ENCODE measurements around the gene BLMH.

BLMH gene

DNA sequence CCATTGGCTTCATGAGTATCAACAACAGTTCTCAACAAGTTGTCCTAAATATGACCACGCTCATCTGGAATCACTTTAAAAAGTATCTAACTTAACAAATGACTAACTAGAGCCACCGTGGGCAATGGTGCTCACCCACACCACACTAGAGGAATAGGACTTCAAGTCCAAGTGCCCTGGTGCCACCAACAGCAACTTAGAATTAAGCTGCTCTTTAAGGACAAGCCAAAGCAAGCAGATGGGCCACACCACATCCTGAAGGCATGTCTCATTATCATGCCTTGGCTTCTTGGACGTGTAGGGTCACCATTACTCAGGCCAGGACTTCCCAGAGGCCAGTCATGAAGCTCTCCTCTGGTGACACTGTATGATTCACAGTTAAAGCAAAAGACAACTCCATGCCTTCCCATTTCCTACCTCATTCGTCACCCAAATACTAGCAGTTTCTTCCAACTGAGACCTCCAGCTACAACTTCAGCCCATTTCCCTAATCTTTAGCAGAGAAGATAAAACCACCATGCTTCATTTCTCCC lies 46.8 kb downstream of the BLMH start:
- Histone ChIP-seq H3K4me3 (ENCODE audit: low read length) (no peak overlapping the region), H3K4me1 (ENCODE audit: control insufficient read depth, insufficient read depth, low read length) (peaks cover 11% of the 10 kb centered on the region)

DNA sequence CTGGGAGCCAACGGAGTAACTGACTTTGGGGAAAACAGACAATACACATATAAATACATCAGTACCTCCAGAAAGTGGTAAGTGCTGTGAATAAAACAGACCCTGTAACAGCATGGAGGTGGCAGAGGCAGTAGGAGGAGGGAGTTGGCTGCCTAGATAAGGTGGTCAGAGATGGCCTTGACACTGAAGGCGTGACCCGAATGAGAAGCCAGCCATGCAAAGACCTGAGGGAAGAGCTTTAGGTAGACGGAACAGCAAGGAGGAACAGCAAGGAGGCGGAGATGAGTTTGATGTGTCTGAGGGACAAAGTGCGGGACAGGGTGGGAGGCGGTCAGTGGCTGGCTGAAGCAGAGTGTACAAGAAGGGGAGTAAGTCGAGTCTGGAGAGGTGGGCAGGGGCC lies 48.2 kb downstream of the BLMH start:
- peaks cover 16% of the 10 kb centered on the region for H3K36me3 ChIP-seq (ENCODE audit: insufficient read depth, low read length)
- H3K4me3 ChIP-seq (ENCODE audit: low read length), result no peak overlapping the region
- H3K4me1 ChIP-seq (ENCODE audit: control insufficient read depth, insufficient read depth, low read length), result peaks cover 11% of the 10 kb centered on the region
- no peaks in the 10 kb centered on the region for H3K9me3 ChIP-seq (replicated peaks; ENCODE audit: low read length)
- no peak overlapping the region for H3K9ac ChIP-seq (ENCODE audit: low read depth, low read length)
- H3K4me2 ChIP-seq (ENCODE audit: low read length), result no peak overlapping the region
- H3K27me3 ChIP-seq (ENCODE audit: control insufficient read depth, insufficient read depth, low read length), result peaks cover 9% of the 10 kb centered on the region

More for the DNA sequence above, 46.8 kb downstream of the BLMH start:
- Histone ChIP-seq H3K9me3 (replicated peaks; ENCODE audit: low read length) (no peaks in the 10 kb centered on the region), H3K36me3 (ENCODE audit: insufficient read depth, low read length) (peaks cover 26% of the 10 kb centered on the region), H3K4me2 (ENCODE audit: low read length) (peak overlapping the region; percentile 23), H3K9ac (ENCODE audit: low read depth, low read length) (no peak overlapping the region), H3K27me3 (ENCODE audit: control insufficient read depth, insufficient read depth, low read length) (no peaks in the 10 kb centered on the region)

- Histone ChIP-seq H3K36me3 (ENCODE audit: insufficient read depth, low read length) (peaks cover 11% of the 10 kb centered on the region), H3K27me3 (ENCODE audit: control insufficient read depth, insufficient read depth, low read length) (peaks cover 15% of the 10 kb centered on the region), H3K4me2 (ENCODE audit: low read length) (no peak overlapping the region), H3K4me1 (ENCODE audit: control insufficient read depth, insufficient read depth, low read length) (peaks cover 11% of the 10 kb centered on the region), H3K4me3 (ENCODE audit: low read length) (no peak overlapping the region), H3K9me3 (replicated peaks; ENCODE audit: low read length) (no peaks in the 10 kb centered on the region), H3K9ac (ENCODE audit: low read depth, low read length) (no peak overlapping the region)
Observed at GRCh38 chr17:30243002-30243401, 48.7 kb downstream of the BLMH start.

DNA sequence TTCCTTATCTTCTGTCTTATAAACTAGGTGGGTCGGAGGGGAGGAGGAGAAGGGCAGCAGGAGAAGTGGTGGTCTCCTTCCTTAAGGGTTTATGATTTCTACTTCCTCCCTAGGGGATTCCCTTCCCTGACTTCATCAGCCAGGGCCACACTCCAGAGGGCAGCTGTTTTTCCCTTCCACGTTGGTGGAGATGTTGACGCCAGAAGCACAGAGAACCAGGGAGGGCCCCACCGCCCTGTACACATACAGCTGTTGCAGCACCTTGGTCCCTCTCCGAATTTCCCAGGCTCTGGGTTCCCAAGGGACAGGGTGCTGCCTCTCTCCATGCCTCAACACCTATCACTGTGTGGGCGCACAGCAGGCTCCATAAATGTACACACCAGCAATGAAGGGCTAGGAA lies 50.7 kb downstream of the BLMH start:
- Histone ChIP-seq H3K4me1 (ENCODE audit: control insufficient read depth, insufficient read depth, low read length) (peaks cover 15% of the 10 kb centered on the region), H3K4me3 (ENCODE audit: low read length) (no peak overlapping the region), H3K9me3 (replicated peaks; ENCODE audit: low read length) (no peaks in the 10 kb centered on the region), H3K36me3 (ENCODE audit: insufficient read depth, low read length) (no peaks in the 10 kb centered on the region), H3K4me2 (ENCODE audit: low read length) (no peak overlapping the region), H3K9ac (ENCODE audit: low read depth, low read length) (no peak overlapping the region), H3K27me3 (ENCODE audit: control insufficient read depth, insufficient read depth, low read length) (peaks cover 31% of the 10 kb centered on the region)

DNA sequence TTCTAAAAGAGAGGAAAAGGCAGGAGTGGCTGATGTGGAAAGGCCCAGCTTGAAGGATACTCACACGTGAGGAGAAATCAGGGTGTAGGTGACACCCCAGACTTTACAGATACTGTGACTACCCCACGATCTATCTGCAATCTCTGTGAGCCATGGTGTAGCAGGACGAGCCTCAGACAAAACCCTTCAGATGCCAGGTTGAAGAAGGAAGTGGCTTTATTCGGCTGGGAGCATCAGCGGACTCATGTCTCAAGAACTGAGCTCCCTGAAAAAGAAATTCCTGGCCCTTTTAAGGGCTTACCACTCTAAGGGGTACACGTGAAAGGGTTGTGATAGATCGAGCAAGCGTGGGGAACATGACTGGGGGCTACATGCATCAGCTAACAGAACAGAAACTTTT lies 51.6 kb downstream of the BLMH start:
- no peak overlapping the region for H3K4me3 ChIP-seq (ENCODE audit: low read length)
- no peak overlapping the region for H3K4me2 ChIP-seq (ENCODE audit: low read length)
- no peak overlapping the region for H3K9ac ChIP-seq (ENCODE audit: low read depth, low read length)
- H3K27me3 ChIP-seq (ENCODE audit: control insufficient read depth, insufficient read depth, low read length), result peaks cover 40% of the 10 kb centered on the region
- H3K4me1 ChIP-seq (ENCODE audit: control insufficient read depth, insufficient read depth, low read length), result peaks cover 20% of the 10 kb centered on the region
- H3K9me3 ChIP-seq (replicated peaks; ENCODE audit: low read length), result no peaks in the 10 kb centered on the region
- H3K36me3 ChIP-seq (ENCODE audit: insufficient read depth, low read length), result no peaks in the 10 kb centered on the region

DNA sequence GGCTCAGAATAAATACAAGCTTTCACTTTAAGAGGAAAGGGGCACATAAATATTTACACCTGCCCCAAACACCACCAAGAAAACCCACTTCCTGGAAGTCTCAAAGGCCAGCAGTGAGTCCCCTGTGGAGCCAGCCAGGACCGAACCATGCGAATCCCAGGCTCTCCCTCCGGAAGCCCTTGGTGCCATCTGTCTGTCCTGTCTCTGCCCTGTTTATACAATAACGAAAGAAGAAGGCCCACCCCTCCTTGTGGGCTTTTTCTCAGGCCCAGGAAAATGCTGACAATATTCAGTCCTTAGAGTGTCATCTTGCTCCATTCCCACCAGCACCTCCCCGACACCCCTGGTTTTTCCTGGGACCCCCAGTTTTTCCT lies 52.7 kb downstream of the BLMH start:
- Histone ChIP-seq H3K27me3 (ENCODE audit: control insufficient read depth, insufficient read depth, low read length) (peaks cover 51% of the 10 kb centered on the region), H3K36me3 (ENCODE audit: insufficient read depth, low read length) (no peaks in the 10 kb centered on the region), H3K9me3 (replicated peaks; ENCODE audit: low read length) (no peaks in the 10 kb centered on the region), H3K4me2 (ENCODE audit: low read length) (no peak overlapping the region), H3K9ac (ENCODE audit: low read depth, low read length) (no peak overlapping the region), H3K4me3 (ENCODE audit: low read length) (no peak overlapping the region), H3K4me1 (ENCODE audit: control insufficient read depth, insufficient read depth, low read length) (peaks cover 14% of the 10 kb centered on the region)

DNA sequence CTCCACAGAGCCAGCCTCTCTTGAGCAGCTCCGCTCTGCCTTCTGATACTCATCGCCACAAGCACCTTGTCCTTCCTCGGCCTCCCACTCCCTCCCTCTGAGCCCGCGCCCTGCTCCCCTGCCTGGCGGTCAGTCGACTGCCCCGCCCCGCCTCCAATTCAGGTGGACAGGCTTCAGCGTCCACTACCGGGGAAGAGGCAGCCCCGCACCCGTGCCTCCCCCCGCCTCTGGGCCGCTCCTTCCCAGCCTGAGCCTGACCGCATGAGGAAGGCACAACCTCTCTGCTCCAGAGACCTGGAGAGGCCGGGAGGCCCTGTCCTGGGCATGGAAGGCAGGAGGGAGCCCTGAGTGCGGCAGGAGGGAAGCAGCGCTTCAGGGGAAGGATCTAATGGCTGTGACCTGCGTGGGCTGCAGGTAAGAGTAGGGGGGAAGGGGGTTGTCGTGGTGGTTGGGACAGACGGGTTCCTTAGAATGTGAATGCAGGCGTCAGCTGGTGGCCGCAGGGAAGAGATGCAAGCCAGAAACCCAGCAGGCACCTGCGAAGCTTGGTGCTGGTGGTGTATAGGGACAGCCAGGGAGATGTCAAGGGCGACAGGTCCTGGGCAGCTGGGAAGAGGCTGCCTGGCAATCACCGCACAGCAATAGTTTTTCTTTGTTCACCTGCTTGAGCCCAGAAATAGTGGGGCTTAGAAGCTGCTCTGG lies 53.2 kb downstream of the BLMH start:
- Histone ChIP-seq H3K4me2 (ENCODE audit: low read length) (no peak overlapping the region), H3K36me3 (ENCODE audit: insufficient read depth, low read length) (no peaks in the 10 kb centered on the region), H3K27me3 (ENCODE audit: control insufficient read depth, insufficient read depth, low read length) (peaks cover 56% of the 10 kb centered on the region), H3K4me1 (ENCODE audit: control insufficient read depth, insufficient read depth, low read length) (peaks cover 14% of the 10 kb centered on the region), H3K9ac (ENCODE audit: low read depth, low read length) (no peak overlapping the region), H3K9me3 (replicated peaks; ENCODE audit: low read length) (no peaks in the 10 kb centered on the region), H3K4me3 (ENCODE audit: low read length) (no peak overlapping the region)

GRCh38 chr17:30238003-30238344 lies 53.8 kb downstream of the BLMH start:
- no peaks in the 10 kb centered on the region for H3K36me3 ChIP-seq (ENCODE audit: insufficient read depth, low read length)
- no peak overlapping the region for H3K4me3 ChIP-seq (ENCODE audit: low read length)
- no peak overlapping the region for H3K9ac ChIP-seq (ENCODE audit: low read depth, low read length)
- H3K27me3 ChIP-seq (ENCODE audit: control insufficient read depth, insufficient read depth, low read length), result peaks cover 62% of the 10 kb centered on the region
- peaks cover 14% of the 10 kb centered on the region for H3K4me1 ChIP-seq (ENCODE audit: control insufficient read depth, insufficient read depth, low read length)
- no peak overlapping the region for H3K4me2 ChIP-seq (ENCODE audit: low read length)
- no peaks in the 10 kb centered on the region for H3K9me3 ChIP-seq (replicated peaks; ENCODE audit: low read length)

DNA sequence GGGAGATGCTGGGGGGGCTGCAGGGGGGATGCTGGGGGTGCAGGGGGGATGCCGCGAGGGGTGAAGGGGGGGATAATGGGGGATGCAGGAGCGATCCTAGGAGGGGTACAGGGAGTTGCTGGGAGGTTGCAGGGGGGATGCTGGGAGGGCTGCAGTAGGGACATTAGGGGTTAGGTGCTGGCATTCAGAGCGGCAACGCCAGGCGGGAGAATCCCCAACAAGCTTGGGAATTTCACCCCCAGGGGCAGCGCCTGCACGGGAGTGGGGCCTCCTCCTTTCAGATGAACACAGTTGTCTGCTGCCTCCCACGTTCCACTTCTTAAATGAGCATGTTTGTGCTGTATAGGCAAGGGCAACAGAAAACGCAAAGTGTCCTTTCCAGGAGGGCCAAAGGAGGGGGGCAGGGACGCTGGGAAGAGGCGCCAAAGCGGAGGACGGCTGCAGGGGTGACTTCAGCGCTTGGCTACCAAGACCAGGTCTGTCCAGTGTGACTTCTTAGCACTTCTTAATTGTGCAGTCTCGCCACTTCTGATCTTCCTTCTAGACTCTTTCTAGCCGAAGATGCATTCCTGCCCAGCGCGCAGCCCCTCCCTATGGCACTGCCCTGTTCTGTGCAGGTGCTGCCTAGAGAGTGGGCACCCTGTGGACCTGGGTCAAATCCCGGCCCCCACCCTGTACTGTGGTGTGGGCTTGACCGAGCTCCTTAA lies 54.3 kb downstream of the BLMH start:
- H3K9me3 ChIP-seq (replicated peaks; ENCODE audit: low read length), result no peaks in the 10 kb centered on the region
- H3K36me3 ChIP-seq (ENCODE audit: insufficient read depth, low read length), result no peaks in the 10 kb centered on the region
- H3K4me3 ChIP-seq (ENCODE audit: low read length), result no peak overlapping the region
- peak overlapping the region; percentile 18 for H3K4me2 ChIP-seq (ENCODE audit: low read length)
- no peak overlapping the region for H3K9ac ChIP-seq (ENCODE audit: low read depth, low read length)
- H3K4me1 ChIP-seq (ENCODE audit: control insufficient read depth, insufficient read depth, low read length), result peaks cover 14% of the 10 kb centered on the region
- peaks cover 67% of the 10 kb centered on the region for H3K27me3 ChIP-seq (ENCODE audit: control insufficient read depth, insufficient read depth, low read length)

GRCh38 chr17:30236766-30237165 lies 55.0 kb downstream of the BLMH start:
- peaks cover 74% of the 10 kb centered on the region for H3K27me3 ChIP-seq (ENCODE audit: control insufficient read depth, insufficient read depth, low read length)
- H3K36me3 ChIP-seq (ENCODE audit: insufficient read depth, low read length), result no peaks in the 10 kb centered on the region
- H3K9me3 ChIP-seq (replicated peaks; ENCODE audit: low read length), result no peaks in the 10 kb centered on the region
- peak overlapping the region; percentile 39 for H3K4me3 ChIP-seq (ENCODE audit: low read length)
- peak overlapping the region; percentile 72 for H3K4me2 ChIP-seq (ENCODE audit: low read length)
- H3K4me1 ChIP-seq (ENCODE audit: control insufficient read depth, insufficient read depth, low read length), result peaks cover 14% of the 10 kb centered on the region
- no peak overlapping the region for H3K9ac ChIP-seq (ENCODE audit: low read depth, low read length)

DNA sequence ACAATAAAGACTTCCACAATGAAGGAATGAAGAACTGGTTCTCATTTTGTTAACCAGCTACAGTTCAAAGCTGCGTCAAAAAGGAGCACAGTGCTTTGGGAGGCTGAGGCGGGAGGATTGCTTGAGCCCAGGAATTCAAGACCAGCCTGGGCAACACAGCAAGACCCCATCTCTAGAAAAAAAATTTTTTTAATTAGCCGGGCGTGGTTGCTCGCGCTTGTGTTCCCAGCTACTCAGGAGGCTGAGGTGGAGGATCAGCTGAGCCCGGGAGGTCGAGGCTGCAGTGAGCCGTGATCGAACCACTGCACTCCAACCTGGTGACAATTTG lies 55.5 kb downstream of the BLMH start:
- H3K4me3 ChIP-seq (ENCODE audit: low read length), result peak overlapping the region; percentile 60
- no peaks in the 10 kb centered on the region for H3K9me3 ChIP-seq (replicated peaks; ENCODE audit: low read length)
- no peaks in the 10 kb centered on the region for H3K36me3 ChIP-seq (ENCODE audit: insufficient read depth, low read length)
- H3K27me3 ChIP-seq (ENCODE audit: control insufficient read depth, insufficient read depth, low read length), result peaks cover 78% of the 10 kb centered on the region
- peaks cover 14% of the 10 kb centered on the region for H3K4me1 ChIP-seq (ENCODE audit: control insufficient read depth, insufficient read depth, low read length)
- H3K4me2 ChIP-seq (ENCODE audit: low read length), result peak overlapping the region; percentile 93
- no peak overlapping the region for H3K9ac ChIP-seq (ENCODE audit: low read depth, low read length)

Data from skeletal muscle satellite cell (primary cell).